Coronary artery (tissue), 2 donors: ENCODE data around the gene IL37.

ENCODE experiments used
- DNase-seq: peaks from one replicate; pipeline ENCODE4 v3.0.0-alpha.2; 2017; ENCODE audit warnings: low spot score
- H3K27ac ChIP-seq, 2 donors: fragments of 200-600 bp; sonication (generic); one replicate each; pipeline ENCODE4 v1.5.1; 2016 to 2019
- H3K4me3 ChIP-seq: fragments of 200-600 bp; sonication (generic); 2 replicates; pipeline ENCODE4 v1.5.1; 2016; ENCODE audit warnings: mild to moderate bottlenecking, moderate library complexity
- CTCF ChIP-seq: fragments of 200-600 bp; sonication (generic); IDR thresholded peaks from one replicate; pipeline ENCODE4 v1.5.1; 2019; ENCODE audit warnings: antibody characterized with exemption

The IL37 gene

GRCh38 chr2:112916145-112916571 is 5.2 kb downstream of the IL37 start:
- DNase-seq = no peak
- H3K4me3 ChIP-seq = no peak overlapping the region
- no peak for TF ChIP-seq CTCF
- no peak overlapping the region for H3K27ac ChIP-seq

GRCh38 chr2:112916625-112917247 is 5.8 kb downstream of the IL37 start:
- Histone ChIP-seq H3K27ac (no peak overlapping the region), H3K4me3 (no peak overlapping the region)
- no peak for TF ChIP-seq CTCF
- no peak for DNase-seq

- DNase-seq = no peak
- H3K27ac ChIP-seq = no peak overlapping the region
- no peak for TF ChIP-seq CTCF
- H3K4me3 ChIP-seq = no peak overlapping the region
These were observed 6.9 kb downstream of the IL37 start for GRCh38 chr2:112917856-112918255.

GRCh38 chr2:112918256-112918655 is 7.3 kb downstream of the IL37 start:
- Histone ChIP-seq H3K4me3 (no peak overlapping the region), H3K27ac (no peak overlapping the region)
- TF ChIP-seq CTCF = no peak
- DNase-seq = no peak

GRCh38 chr2:112919086-112919485 is 8.1 kb downstream of the IL37 start:
- H3K27ac ChIP-seq = no peak overlapping the region
- DNase-seq = no peak
- TF ChIP-seq CTCF = no peak
- no peak overlapping the region for H3K4me3 ChIP-seq

- TF ChIP-seq CTCF = no peak
- DNase-seq = no peak
- no peak overlapping the region for H3K4me3 ChIP-seq
- no peak overlapping the region for H3K27ac ChIP-seq
These were observed 10.1 kb downstream of the IL37 start for GRCh38 chr2:112920923-112921532.

GRCh38 chr2:112921982-112922381 is 11.0 kb downstream of the IL37 start:
- Histone ChIP-seq H3K4me3 (no peak overlapping the region), H3K27ac (no peak overlapping the region)
- TF ChIP-seq CTCF = no peak
- no peak for DNase-seq
